HG03520 (cell line): ENCODE results near the gene DLAT.
"Not testable (repeated sequence)": the region's sequence is repeated elsewhere in the genome, so short reads cannot be mapped to it uniquely, and the experiment has no call there.

Experiments used
- ATAC-seq: cut with Tn5 transposase; IDR thresholded peaks from one replicate; pipeline ENCODE4 v1.9.1; 2021; ENCODE audit warnings: mild to moderate bottlenecking, moderate library complexity; ENCODE audit not compliant: unreplicated experiment

Gene DLAT

GRCh38 chr11:112004389-112004788, 20.8 kb upstream of the DLAT start:
- ATAC-seq: peak; percentile 94

- ATAC-seq: no peak
These were observed 19.6 kb upstream of the DLAT start for GRCh38 chr11:112005422-112006094.

GRCh38 chr11:112006095-112006441, 19.1 kb upstream of the DLAT start:
- ATAC-seq: not testable (repeated sequence)

- ATAC-seq: not testable (repeated sequence)
These were observed 13.8 kb upstream of the DLAT start for GRCh38 chr11:112011451-112011850.

GRCh38 chr11:112012874-112013273, 12.3 kb upstream of the DLAT start:
- ATAC-seq: no peak

GRCh38 chr11:112013497-112014164, 11.6 kb upstream of the DLAT start:
- no peak for ATAC-seq

- ATAC-seq: peak; percentile 84
These were observed 9.0 kb upstream of the DLAT start for GRCh38 chr11:112016088-112016764.

- peak; percentile 37 for ATAC-seq
These were observed 8.3 kb upstream of the DLAT start for GRCh38 chr11:112016765-112017376.

GRCh38 chr11:112017538-112017937, 7.7 kb upstream of the DLAT start:
- ATAC-seq: no peak

GRCh38 chr11:112019066-112019465, 6.1 kb upstream of the DLAT start:
- ATAC-seq: no peak

GRCh38 chr11:112023104-112023503, 2.1 kb upstream of the DLAT start:
- ATAC-seq: no peak

GRCh38 chr11:112024178-112024772, 933 bp upstream of the DLAT start:
- ATAC-seq: peak; percentile 9

- no peak for ATAC-seq
These were observed 499 bp downstream of the DLAT start for GRCh38 chr11:112025707-112026106.

GRCh38 chr11:112026784-112027410, 1.7 kb downstream of the DLAT start:
- ATAC-seq: not testable (repeated sequence)

- no peak for ATAC-seq
These were observed 4.3 kb downstream of the DLAT start for GRCh38 chr11:112029460-112029859.

GRCh38 chr11:112033902-112034301, 8.7 kb downstream of the DLAT start:
- no peak for ATAC-seq

GRCh38 chr11:112037527-112037926, 12.3 kb downstream of the DLAT start:
- ATAC-seq: no peak

GRCh38 chr11:112042161-112042960, 17.2 kb downstream of the DLAT start:
- no peak for ATAC-seq

GRCh38 chr11:112042961-112043304, 17.7 kb downstream of the DLAT start:
- no peak for ATAC-seq

- ATAC-seq: no peak
These were observed 19.8 kb downstream of the DLAT start for GRCh38 chr11:112044961-112045360.
